Putamen (tissue), 1 donor: ENCODE results near the gene ADAMTS2.

Experiments used
- DNase-seq: peaks from one replicate; pipeline ENCODE4 v3.0.0-alpha.2; 2016; ENCODE audit warnings: low spot score

The ADAMTS2 gene

DNA sequence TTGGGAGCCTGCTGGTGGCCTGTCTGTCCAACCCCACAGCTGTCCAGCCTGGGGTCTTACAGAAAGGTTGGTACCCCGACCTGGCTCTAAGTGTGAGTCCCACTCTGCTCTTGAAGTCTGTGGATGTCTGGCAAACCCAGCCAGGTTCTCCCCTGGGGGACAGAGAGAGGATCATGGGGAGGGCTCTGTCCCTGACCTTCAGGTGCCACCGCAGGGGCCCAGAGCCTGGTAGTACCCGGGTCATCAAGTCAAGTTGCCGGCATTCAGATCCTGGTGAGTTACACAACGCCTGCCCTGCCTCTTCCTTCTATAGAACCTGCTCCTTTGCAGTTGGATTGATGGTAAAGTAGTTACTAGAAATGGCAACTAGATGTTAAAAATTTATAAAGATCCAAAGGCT, 66.7 kb downstream of the ADAMTS2 start:
- no peak for DNase-seq

DNA sequence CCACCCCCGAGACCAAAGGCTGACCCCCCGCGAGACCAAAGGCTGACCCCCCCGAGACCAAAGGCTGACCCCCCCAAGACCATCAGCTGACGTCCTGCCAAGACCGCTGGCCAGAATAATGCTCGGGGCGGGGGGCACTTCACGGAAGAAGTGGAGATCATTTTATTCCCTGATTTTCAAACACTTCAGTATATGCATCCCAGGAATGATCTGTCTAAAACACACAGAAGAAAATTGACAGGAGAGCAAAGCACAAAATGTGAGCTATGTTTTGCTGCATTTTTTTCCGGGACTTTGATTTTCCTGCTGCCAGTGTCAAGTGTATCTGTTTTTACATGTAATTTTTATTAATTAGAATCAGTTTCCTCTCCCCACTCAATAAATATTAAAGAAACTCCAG, 67.1 kb downstream of the ADAMTS2 start:
- no peak for DNase-seq

DNA sequence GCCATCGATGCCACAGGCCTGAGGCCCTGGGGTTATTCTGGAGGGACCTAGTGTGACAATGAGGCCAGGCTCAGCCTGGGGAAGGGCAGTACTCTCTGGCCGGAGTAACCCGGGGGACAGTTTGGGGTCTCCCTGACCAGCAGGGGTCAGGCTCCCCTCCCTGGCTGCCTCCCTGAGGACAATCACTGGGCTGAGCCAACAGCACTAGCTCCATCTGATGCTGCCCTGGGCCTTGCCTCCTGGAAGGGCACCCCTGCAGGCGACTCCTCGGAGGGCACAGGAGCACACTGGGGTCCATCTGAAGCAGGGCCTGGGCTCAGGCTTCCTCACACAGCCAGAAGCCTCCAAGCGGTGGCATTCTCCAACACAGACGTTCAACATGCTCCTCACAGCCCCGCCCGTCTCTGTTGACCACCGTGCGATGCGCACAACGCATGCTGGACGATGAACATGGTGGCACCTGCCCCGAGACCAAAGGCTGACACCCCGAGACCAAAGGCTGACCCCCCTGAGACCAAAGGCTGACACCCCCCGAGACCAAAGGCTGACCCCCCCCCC, 68.3 kb downstream of the ADAMTS2 start:
- DNase-seq = no peak

DNA sequence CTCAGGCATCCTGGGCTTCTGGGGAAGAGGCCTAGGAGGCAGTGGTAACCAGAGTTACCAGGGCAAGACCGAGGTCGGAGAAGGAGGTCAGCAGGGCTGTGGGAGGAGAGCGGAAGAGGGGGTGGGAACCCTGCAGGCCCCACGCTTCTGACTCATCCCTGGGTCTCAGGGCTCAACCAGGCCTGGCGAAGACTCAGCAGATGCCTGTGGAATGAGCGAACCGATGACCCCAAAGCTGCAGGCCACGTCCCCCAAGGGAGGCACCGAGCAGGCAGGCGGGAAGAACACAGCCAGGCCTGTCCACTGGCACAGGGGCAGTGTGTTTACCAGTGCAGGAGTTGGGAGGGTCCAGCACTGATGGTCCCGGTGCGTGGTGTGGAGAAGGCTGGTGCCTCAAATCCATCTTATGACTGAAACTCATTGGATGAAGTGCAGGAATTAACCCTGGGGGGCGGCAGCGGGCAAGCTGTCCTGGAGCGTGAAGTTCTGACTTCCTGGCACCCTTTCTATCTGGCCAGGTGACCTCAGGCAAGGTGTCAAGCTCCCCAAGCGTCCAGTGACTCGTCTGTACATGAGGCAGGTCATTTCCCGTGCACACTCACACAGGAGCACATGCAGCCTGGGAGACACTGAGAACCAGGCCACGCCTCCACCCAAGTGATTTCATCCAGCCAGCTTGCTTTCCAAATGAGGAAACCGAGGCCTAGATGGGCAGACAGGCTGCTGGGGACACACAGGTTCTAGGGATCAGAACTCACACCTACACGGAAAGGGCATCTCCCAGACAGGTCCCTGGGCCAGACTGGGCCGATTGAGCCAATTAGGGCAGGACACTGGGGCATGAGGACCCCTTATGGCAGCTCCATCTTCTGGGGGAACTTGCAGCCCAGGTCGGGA, 69.1 kb downstream of the ADAMTS2 start:
- no peak for DNase-seq

DNA sequence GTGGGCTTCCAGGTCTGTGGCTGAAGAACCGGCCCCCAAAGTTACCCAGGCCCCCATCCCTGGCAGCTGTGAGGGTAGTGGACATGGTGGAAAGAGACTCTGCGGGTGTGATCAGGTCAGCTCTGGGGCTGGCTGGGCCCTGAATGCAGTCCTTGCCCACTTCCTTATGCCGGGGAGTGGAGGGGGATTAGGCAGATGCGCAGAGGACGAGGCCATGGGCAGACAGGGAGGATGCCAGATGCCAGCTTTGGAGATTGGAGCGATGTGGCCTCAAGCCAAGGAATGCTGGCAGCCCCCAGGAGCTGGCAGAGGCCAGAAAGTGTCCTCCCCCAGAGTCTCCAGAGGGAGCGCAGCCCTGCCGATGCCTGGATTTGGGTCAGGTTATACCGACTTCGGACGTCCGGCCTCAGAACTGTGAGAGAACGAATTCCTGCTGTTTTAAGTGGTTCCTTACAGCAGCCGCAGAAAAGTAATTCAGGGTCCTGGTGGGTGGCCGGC, 69.8 kb downstream of the ADAMTS2 start:
- DNase-seq = no peak

DNA sequence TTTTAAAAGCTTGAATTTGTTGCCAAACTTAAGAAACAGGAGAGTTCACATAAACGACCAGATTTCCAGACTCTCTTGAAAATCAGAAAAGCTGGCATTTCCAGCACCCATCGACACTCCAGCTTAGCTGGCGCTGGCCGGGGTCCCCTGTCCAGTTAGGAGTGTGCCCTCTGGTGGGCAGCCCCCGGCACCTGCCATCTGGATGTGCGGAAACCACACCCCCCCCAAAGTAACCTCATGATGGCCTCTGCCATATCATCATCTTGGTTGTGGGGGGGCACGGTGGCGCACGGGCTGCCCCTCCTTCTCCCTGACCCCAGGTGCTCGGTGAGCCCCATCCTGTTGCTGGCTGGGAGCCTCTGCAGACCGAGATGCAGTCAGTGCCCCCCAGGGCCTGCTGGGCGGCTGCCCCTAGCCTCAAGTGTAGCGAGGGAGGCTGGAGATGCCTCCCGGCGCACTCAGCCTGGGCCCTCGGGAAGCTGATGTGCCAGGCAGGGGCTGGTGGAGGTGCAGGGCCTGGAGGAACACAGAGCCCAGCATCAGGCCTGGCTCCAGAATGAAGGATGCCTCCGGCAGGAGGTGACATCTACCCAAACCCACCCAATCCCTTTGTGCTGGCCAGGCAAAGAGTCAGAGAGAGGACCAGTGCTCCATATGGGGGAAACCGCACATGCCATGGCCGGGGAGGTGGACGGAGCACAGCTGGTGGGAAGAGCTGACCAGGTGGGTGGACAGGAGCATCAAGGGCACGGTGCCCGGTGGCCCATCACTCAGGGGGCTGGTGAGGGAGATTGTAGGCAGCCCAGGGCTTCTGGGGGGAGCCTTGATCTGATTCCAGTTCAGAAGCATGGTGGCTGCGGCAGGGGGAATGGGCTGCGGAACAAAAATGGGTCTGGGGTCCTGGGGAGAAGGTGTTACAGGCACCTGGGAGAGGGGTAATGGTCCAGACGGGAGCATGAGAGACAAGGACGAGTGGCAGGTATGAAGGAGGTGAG, 70.6 kb downstream of the ADAMTS2 start:
- DNase-seq = no peak

DNA sequence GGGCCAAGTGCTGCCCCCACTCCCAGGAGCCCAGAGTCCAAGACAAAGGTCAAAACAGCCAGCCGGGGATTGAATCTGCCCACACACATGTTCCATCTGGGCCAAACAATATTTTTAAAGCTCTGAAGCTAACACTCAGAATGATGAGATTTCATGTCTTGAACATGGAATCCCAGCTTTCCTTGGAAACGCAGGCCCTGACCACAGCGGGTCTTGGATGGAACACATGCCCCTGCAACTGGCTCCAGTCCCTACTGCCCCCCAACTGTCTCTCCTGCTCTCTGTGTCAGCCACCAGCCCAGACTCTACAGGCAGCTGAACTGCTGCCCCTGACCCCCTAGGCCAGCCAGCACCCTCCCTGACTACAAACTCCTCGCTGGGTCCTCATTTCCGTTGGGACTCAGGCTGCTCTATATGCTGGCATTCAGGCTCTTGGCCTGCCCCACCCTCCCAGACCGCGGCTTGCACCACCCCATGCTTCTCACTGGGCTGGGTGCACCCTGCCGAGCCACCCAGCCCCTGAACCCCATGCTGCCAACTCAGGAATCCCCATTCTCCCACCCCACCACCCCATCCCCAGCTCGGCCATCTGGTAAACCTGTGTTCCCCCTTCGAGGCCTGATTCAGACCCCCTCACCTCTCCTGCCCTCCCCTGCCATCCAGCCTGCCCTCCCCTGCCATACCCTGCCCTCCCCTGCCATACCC, 71.7 kb downstream of the ADAMTS2 start:
- no peak for DNase-seq

DNA sequence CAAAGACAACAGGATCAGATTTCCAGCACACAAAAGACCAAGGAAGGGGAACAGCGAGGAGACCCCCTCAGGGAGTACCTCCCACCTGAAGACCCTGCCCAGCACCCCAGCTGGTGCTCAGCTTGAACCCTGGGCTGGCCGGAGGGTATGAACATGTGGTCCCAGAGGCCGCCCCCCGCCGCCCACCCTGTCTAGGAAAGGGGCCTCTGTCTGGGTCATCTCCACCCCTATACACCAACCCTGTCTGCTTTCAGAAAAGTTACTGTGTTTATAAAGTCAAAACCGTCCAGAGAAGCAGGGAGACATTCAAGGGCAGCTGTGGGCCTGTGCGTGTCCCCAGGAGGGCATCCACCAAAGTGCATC, 72.2 kb downstream of the ADAMTS2 start:
- DNase-seq = no peak

DNA sequence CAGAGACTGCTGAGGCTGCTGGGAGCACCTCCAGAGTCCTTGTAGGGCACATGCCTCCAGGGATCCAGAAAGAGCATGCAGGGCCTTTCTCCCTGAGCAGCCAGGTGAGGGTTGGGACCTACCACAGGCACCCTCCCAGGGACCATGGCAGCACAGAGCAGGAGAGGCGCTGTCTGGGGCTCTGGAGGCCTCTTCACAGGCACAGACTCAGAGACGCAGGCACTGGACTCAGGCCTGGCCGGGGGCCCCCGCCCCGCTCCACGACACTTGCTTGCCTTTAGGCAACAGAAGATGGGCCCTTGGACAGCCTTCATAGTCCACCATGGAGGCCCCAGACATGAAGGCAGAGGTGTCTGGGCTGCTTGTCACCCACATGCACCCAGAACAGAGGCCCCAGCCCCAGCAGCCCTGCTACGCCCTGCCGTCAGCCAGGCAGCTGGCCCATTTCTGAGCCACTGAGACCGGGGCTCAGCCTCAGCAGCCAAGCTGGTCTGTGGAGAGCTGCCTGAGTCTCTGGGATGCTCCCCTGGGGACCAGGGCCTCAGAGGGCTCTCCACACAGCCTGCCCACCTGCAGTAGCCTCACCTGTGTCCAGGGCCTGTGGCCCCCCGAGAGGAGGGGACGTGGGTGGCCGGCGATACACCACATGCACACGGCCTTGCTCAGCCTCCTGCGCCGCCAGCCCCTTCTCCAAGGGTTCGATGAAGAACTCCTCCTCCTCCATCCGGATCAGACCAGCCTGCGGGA, 72.8 kb downstream of the ADAMTS2 start:
- DNase-seq = no peak

DNA sequence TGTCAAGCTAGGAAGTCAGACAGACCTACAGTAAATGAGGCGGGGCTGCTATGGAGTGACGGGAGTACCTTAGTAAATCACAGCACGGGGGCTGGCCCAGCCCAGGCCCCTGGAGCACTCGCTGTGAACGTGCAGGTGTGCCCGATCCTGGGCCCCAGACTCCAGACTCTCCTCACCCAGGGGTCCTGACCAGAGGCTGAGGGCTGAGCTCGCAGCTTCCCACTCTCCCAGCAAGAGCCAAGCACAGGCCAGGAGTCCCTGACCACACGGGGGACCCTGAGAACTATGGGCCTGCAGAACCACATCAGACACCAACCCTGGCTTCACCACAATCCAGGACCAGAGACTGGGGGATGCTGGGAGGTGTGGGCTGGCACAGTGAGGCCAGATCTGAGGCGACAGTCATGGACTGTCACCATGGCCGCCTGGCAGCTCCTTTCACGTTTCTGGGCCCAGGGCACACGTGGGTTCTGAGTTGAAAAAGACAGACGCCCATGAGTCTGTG, 73.4 kb downstream of the ADAMTS2 start:
- DNase-seq = no peak

DNA sequence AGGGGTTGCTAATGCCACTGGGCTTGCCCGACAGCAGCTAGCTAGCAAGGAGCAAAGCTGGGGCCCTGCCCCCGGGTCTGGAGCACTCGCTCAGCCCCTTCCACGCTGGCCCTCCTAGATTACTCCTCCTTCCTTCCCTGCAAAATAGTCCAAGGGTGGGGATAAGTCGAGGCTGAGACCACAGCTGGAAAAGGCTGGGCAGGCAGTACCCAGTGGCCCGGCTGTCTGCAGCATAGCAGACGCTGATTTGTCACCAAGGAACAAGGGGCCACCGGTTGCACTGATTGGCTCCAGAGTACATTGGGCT, 73.9 kb downstream of the ADAMTS2 start:
- DNase-seq = no peak

DNA sequence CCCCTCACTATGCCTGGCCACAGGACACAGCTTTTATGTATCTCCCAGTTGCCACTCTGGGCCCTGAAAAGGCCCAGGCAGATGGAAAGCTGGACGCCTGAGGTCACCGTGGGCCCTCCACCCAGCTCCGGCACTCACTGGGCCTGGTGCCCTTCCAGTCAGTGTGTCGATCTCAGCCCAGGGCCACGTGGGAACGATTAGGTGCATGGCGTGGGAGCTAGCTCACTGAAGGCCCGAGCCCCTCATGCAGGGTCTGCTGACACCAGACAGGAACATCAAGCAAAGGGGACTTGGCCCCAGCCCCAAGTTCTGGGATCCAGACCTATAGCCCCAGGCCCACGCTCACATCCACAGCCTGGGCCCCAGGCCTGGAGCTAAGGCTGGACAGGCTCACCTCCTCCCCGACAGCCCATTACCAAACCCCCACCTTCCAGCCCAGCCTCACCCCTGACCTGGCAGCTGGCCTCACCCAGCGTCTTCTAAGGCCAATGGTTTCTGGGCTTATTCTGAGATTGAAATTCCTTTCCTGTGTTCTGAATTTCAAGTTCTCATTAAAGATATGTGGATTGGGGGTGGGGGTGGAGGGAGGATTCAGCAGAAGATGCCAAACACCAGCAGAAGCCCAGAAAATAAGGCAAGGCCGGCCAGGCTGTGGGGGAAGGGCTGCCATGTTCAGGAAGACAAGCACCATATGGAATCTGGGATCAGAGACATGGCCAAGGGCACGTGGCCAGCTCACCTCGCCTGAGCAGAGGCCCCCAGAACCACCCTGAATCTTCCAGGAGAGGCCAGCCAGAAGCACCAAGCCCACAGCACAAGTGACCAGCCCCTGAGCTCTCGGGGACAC, 74.5 kb downstream of the ADAMTS2 start:
- no peak for DNase-seq

DNA sequence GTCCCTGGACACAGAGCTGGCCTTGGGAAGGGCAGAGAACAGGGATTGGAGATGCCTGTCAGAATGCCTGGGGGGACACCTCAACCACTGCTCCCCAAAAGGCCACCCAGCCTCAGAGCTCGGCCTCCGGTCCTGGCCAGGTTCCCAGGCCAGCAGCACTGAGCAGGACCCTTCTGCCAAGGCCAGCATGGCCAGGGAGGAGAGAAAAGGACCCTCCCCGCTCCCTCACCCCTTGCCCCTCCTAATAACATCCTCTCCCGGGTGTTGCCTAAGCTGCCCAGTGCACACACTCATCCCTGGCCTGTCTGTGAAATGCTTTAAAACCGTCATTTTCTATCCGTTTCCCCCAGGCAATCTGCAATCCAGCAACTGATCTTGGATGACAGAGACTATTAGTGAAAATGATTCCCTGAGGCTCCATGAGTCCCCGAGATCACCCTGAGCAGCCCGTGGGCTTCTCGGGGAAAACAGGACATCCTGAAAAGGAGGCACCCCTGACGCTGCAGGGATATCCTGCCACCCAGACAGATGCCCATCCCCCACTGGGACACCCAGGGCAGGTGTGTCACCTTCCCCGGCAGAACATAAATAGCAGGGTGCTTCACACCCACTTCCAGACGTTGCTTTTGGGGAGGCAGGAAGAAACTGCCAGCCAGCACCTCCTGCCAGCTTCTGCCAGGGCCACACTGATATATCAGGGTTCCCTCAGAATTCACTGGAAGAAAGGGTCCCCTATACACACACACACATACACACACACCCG, 75.3 kb downstream of the ADAMTS2 start:
- no peak for DNase-seq

DNA sequence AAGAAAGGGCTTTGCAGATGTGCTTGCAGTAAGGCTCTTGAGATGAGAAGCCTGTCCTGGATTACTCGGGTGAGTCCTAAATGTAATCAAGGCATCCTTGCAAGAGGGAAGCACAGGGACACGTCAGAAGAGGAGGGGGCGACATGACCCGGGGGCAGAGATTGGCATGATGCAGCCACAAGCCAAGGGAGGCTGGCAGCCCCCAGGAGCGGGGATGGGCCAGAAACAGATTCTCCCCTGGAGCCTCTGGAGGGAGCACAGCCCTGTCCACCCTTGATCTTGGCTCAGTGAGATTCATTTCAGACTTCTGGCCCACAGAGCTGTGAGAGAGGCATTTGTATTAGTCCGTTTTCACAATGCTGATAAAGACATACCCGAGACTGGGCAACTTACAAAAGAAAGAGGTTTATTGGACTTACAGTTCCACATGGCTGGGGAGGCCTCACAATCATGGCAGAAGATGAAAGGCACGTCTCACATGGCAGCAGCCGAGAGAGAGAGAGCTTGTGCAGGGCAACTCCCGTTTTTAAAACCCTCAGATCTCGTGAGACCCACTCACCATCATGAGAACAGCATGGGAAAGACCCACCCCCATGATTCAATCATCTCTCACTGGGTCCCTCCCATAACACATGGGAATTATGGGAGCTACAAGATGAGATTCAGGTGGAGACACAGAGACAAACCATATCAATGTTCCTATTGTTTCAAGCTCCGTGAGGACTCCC, 76.1 kb downstream of the ADAMTS2 start:
- no peak for DNase-seq

DNA sequence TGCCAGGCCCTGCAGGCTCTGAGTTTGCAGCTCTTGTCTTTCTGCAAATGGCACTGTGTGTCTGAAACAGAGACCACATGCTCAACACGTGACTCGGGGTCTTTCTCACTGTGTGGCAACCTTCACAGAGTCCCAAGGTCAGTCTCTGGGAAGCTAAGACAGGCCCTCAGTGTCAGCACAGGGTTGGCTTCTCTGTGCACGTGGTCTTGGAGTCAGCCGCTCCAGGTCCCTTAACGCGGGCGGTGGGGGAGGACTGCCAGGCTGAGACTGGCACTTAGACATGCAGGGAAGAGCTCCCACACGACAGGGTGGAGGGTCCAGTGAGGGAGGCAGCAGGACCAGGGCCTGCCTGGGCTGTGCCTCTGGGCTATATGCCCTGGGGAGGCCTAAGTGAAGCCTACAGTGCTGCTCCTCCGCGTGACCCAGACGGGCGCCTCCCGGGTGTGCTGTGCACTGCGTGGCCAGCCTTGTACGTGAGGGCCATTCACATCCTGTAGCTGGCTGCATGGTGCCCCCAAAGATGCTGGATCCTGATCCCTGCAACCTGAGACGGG, 76.8 kb downstream of the ADAMTS2 start:
- DNase-seq = no peak

DNA sequence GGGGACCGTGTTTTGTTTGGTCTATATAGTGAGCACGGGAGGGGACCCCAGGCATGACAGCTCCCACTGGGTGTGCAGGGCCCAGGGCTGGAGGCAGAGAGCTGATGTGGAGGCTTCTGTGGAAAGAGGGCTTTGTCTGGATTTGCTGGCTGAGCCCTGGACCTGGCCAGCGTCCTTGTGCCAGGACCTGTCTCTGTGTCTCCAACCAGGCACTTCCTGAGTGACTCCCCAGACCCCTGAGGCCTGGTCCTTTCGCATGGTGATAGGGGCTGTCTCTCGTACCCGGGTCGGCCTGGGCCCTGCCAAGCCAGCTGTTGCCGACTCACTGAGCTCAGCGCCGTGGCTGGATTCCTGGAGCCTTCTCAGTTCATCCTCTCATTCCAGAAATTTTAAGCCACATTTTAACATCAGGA, 77.6 kb downstream of the ADAMTS2 start:
- no peak for DNase-seq

DNA sequence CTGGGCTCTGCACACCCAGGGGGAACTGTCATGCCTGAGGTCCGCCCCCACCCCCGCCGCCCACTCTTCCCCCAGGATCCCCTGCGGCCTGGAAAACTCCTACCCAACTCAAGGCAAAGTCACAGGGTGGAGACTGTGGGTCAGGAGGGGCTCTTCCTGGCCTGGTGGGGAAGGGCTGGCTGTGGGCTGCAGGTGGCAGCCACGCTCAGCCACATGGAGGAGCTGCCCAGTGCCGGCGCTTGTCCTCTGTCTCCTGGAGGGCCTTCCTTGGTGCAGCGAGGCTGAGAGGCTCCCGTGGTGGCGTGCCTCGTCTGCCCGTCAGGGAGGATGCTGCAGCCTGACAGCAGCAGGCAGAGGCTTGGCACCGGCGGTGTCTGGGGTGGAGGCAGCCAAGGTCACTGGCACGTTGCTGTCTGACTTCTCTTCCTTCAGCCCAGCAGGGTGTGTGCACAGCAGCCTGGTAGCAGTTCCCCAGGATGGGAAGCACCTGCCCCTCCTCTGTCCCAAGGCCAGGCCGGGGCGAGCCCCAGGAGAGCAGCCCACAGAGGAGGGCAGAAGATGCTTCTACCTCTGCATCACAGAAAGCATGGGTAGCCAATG, 78.1 kb downstream of the ADAMTS2 start:
- no peak for DNase-seq
